ENCODE measurements around the gene DISC1.
"Not testable (repeated sequence)": the region's sequence is repeated elsewhere in the genome, so short reads cannot be mapped to it uniquely, and the experiment has no call there.

Gene DISC1

GRCh38 chr1:231641444-231641843 is 14.9 kb downstream of the DISC1 start:
- DNase-seq = not testable (repeated sequence)

- not testable (repeated sequence) for DNase-seq
Measured at GRCh38 chr1:231642061-231642460, 15.5 kb downstream of the DISC1 start.

DNA sequence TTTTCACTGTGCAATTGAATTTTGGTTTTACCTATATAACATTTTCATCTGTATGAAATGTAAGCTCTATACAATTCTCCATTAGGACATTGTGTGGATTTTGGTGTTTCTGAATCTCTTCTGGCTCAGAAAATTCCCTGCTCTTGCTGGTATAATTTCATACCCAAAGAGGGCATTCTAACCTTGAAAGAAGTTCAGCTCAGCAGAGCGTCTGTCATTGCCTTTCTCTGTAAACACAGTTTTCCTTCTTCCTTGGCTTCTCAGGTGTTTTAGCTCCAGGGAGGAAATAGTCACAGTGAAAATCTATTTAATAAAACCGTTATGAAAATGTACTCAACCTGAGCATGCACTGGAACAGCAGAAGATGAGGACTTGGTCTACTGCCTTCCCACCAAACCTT is 16.0 kb downstream of the DISC1 start:
- DNase-seq = no peak

DNA sequence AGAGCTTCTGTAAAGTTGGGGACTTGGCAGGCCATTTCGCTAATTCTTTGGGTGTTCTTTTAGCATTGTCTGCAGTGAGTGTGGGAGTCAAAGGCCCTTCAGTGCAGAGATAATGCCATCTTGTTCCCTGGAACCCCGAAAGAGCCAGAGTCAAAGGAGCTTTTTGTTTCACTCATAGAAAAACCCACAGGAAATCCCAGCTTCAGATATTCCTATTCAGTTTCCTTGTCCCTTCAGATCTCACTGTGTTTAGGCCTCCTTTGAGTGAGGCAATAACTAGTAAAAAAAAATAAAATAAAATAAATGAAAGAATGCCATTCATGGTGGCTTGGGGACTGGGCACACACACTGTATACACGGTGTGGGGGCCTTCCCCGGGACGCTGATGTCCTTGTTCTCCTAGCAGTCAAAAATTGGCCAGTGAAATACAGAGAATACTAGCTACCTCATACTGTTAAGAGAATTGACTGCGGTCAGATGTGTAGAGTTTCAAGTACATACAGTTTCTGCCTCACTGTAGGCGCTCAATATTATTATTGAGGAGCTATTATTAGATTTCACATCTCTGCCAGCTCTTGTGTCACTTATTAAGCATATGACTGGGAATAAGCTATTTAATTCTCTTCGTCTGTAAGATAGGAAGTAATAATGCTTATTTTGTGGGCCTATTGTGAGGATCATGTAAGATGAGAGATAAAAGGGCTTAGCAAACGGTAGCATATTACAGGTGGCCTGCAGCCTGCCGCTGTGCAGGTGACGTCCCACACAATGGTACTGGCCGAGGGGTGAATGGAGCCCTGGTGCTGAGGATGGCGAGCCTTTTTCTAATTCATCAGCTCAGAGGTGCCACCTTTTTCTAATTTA is 16.7 kb downstream of the DISC1 start:
- no peak for DNase-seq

- no peak for DNase-seq
Measured at GRCh38 chr1:231643935-231644237, 17.3 kb downstream of the DISC1 start.

GRCh38 chr1:231645634-231646033 is 19.0 kb downstream of the DISC1 start:
- DNase-seq = not testable (repeated sequence)

GRCh38 chr1:231646165-231646564 is 19.6 kb downstream of the DISC1 start:
- not testable (repeated sequence) for DNase-seq

DNA sequence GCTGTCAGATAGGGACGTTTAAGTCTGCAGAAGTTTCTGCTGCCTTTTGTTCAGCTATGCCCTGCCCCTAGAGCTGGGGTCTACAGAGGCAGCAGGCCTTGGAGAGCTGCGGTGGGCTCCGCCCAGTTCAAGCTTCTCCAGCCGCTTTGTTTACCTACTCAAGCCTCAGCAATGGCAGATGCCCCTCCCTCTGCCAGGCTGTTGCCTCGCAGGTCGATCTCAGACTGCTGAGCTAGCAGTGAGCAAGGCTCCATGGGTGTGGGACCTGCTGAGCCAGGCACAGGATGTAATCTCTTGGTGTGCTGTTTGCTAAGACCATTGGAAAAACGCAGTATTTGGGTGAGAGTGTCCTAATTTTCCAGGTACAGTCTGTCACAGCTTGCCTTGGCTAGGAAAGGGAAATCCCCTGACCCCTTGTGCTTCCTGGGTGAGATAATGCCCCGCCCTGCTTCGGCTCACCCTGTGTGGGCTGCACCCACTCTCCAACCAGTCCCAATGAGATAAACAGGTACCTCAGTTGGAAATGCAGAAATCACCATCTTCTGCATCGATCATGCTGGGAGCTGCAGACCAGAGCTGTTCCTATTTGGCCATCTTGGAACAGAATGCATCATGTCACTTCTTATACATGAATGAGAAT is 25.2 kb downstream of the DISC1 start:
- not testable (repeated sequence) for DNase-seq

GRCh38 chr1:231653632-231654031 is 27.0 kb downstream of the DISC1 start:
- no peak for DNase-seq

DNA sequence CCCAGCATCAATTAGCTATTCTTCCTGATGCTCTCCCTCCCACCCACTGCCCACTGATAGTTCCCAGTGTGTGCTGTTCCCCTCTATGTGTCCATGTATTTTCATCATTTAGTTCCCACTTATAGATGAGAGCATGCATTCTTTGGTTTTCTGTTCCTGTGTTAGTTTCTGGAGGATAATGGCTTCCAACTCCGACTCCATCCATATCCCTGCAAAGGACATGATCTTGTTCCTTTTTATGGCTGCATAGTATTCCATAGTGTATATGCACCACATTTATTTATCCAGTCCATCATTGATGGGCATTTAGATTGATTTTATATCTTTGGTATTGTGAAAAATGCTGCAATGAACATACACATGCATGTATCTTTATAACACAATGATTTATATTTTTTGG is 30.2 kb downstream of the DISC1 start:
- DNase-seq = no peak

- not testable (repeated sequence) for DNase-seq
Measured at GRCh38 chr1:231658223-231658622, 31.6 kb downstream of the DISC1 start.

DNA sequence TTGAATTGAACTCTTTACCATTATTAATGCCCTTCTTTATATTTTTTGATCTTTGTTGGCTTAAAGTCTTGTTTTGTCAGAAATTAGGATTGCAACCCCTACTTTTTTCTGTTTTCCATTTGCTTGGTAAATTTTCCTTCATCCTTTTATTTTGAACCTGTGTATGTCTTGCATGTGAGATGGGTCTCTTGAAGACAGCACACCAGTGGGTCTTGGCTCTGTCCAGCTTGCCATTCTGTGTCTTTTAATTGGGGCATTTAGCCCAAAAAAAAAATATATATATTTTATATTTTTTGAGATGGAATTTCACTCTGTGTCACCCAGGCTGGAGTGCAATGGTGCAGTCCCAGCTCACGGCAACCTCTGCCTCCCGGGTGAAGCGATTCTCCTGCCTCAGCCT is 33.6 kb downstream of the DISC1 start:
- no peak for DNase-seq

DNA sequence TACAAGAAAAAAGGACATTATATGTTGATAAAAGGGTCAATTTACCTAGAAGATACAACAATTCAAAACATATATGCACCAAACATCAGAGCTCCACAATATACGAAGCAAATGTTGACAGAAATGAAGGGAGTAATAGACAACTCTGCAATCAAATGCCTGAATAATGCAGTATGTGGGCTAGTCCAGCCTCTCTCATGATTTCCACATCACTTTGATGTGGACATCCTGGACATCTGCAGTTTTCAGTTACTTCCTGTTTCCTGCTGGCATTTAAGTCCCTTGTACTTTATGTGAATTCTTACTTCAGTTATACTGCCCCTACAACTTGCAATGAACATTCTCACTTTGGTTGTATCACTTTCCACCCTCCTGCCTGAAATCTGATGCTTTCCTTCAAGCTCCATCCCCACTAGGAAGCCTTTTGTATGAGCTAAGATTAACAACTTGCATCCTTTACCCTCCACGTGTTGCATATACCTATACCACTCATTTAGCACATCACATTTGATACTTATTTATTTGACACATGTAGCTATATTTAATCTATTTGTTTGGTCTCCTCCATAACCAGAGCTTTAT is 36.7 kb downstream of the DISC1 start:
- no peak for DNase-seq

DNA sequence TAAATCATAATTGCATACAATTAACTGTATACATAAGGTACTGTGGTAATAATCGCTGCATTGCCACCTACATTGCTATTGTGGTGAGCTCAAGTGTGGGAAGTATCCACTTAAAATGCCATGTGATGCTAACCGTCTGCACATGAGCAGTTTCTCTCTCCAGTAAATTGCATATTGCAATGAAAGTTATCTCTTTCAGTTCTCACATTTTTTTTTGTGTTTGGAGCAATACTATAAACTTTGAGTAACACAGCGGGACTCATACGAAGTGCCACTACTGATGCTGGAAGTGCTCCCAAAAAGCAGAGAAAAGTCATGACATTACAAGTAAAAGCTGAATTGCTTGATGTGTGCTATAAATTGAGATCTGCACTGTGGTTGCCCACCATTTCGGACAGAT is 38.5 kb downstream of the DISC1 start:
- DNase-seq = no peak

GRCh38 chr1:231665726-231666125 is 39.1 kb downstream of the DISC1 start:
- DNase-seq = no peak

DNA sequence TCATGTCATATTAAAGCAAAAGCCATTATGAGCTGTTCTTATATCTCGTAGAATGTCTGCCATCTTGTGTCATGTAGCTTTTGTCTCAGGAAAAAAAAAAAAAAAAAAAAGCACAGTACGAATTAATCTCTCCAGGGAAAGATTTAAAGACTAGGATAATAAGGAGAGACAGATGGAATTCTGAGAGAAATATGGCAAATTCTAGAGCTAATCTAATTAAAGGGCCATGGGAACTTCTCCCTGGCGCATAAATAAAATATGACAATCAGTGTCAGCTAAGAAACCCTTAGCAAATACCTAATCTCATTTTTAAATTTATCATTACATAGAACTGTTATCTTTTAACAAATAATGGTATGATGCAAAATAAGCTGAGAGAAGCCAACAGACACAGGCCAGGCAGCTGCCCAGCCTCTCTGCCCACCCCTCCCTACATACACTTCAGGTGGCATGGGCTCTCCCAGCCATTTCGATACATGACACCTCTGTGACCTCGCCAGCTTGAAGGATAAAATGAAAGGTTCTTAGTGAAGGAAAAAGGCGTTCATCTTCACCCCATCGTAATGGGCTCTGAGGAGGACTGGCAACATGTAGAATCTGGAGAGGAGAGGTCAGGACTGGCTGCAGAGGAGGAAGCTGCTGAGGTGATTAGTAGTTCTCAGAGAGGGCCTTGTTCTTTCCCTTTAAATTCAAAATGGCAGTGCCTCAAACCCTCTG is 39.8 kb downstream of the DISC1 start:
- DNase-seq = no peak

DNA sequence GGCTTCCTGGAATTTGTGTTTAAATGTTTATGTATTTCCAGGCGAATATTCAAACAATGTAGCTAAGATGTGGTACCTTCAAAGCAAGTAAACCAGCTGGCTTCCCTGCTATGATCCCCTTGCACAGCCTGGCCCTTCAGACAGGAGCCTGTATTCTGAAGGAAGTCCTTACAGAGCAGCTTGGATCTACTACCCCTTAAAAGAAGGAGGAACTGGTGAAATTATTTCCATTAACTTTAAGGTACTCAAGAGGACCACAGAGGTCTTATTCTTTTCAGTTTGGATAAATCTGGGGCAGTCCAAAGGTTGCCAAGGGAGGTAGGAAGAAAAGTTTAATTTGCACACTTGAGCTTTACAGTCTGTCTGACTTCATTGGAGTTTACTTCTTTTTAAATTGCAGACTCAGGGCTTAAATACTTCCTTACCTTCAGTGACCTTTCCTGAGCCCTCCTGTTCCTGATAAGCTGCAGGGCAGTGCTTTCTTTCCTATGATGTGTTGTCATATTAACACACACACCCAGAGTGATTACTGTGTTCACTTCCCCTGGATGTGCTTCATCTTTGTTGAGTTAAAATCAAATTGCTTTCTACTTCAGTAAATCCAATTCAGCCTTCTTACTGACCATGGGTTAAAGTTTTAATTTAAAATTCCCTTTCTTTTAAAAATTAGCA is 40.5 kb downstream of the DISC1 start:
- DNase-seq = no peak

DNA sequence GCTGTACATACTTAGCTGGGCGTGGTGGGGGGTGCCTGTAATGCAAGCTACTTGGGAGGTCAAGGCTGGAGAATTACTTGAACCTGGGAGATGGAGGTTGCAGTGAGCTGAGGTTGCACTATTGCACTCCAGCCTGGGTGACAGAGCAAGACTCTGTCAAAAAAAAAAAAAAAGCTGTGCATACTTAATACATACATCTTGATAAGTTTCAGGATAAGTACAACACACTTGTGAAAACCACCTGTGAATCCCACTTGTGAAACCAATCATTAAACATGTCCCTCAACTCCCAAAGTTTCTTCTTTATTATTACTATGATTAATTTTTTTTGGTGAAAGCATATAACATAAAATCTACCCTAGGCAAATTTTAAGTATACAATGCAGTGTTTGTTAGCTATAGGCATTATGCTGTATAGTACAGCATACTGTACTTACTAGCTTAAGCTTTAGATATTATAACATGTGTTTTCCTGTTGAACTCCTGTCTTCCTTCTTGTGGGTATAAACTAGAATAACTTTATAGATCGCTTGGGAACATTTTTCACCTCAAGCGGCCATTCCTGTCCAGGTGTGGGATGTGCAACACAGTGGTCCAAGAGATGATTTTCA is 41.4 kb downstream of the DISC1 start:
- DNase-seq = no peak

GRCh38 chr1:231668826-231669225 is 42.2 kb downstream of the DISC1 start:
- DNase-seq = no peak

DNA sequence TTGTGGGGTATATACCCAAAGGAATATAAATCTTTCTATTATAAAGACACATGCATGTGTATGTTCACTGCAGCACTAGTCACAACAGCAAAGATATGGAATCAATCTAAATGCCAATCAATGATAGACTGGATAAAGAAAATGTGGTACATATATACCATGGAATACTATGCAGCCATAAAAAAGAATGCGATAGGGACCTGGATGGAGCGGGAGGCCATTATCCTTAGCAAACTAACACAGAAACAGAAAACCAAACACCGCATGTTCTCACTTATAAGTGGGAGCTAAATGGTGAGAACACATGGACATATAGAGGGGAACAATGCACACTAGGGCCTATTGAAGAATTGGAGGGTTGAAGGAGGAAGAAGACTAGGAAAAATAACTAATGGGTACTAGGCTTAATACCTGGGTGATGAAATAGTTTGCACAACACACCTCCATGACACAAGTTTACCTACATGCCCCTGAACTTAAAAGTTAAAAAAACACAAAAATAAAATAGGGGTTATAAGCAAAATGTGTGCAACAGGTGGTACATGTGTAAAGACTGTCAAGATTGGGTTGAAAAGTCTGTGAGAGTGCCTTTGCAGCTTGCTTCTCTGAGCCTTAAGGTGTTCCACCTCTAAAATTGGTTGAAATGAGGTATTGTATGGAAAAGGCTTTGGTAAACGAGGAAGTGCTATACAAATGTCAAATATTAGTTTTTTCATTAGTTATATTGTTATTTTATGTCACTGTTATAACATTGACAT is 43.5 kb downstream of the DISC1 start:
- DNase-seq = not testable (repeated sequence)

- DNase-seq = no peak
Measured at GRCh38 chr1:231670755-231671154, 44.2 kb downstream of the DISC1 start.

DNA sequence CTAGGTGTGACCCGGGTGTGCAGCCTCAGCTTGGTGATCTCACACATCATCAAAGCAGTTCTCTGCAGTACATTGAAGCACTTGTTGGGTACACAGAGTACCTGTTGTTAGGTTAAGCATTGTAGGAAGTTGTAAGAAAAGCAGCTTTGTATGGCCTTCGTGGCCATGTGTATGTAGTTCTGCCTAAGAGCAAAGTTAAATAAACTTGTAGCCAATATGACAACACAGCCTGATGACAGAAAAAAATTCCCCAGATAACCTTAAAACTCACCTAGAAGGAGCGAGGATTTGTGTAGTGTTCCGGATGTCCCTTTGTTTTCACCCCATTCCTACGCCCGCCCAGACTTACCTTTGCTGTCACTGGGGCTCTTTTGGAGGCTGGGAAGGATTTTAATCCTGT is 48.0 kb downstream of the DISC1 start:
- no peak for DNase-seq

All from NCI-H1417 treated with DMSO at 0.1 percent for 48 hours (cell line).